GM12892 (cell line): ENCODE data around the gene SLIT3.

Experiments used
- POLR2AphosphoS5 ChIP-seq: IDR thresholded peaks from 2 replicates; pipeline ENCODE4 v1.6.1; 2011; ENCODE audit warnings: low read depth, low read length, control low read depth
- TAF1 ChIP-seq: IDR thresholded peaks from 2 replicates; pipeline ENCODE4 v1.6.1; 2011; ENCODE audit warnings: low read depth, mild to moderate bottlenecking, control low read depth, low read length, borderline replicate concordance

DNA sequence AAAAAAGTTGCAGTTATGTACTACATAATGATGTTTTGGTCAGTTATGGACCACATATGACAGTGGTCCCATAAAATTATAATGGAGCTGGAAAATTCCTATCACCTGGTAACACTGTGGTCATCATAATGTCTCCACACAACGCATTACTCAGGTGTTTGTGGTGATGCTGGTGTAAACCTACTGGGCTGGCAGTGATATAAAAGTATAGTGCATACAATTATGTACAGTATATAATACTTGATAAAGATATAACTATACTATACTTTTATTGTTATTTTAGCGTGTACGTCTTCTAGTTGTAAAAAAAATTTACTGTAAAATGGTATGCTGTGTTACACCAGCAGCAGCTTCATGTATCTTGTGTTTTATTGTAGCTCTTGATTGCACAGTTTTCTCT is 655.7 kb downstream of the SLIT3 start:
- no peak for TF ChIP-seq POLR2AphosphoS5
- TF ChIP-seq TAF1 = no peak
